ENCODE results near the gene TSR3. TPM values are rescaled to one million over a fixed set of nuclear protein-coding genes. Genes with fewer than 3 reads are reported as not detected.

TSR3 gene
- total and polyA plus RNA-seq, 2 experiments from 2014 or later = 119 to 173 TPM

DNA sequence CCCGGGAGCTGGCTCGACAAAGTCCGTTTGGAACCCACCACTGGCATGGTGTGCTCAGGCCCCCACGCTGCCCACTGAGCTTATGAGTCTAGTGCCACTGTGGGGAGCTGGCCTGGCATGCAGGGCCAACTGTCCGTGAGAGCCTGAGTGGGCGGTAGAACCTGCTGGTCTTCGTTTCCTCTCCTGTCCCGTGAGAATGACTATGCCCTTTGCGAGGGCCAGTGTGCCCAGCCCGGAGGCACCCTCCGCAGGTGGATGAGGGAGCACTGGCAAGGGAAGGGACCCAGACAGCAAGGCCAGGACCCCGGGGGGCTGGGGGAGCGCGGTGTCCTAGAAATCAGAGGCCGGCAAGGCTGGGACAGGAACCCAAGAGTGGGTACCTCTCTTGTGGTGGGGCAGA is 15.1 kb downstream of the TSR3 start:
- H3K27me3 ChIP-seq = peaks cover 73% of the 10 kb centered on the region
- H3K9me3 ChIP-seq (ENCODE audit: low read depth) = no peaks in the 10 kb centered on the region
- H3K4me1 ChIP-seq (ENCODE audit: low read depth) = no peaks in the 10 kb centered on the region
- no peaks in the 10 kb centered on the region for H3K36me3 ChIP-seq
- no peak overlapping the region for H3K27ac ChIP-seq
- TF ChIP-seq, protein P1, sequence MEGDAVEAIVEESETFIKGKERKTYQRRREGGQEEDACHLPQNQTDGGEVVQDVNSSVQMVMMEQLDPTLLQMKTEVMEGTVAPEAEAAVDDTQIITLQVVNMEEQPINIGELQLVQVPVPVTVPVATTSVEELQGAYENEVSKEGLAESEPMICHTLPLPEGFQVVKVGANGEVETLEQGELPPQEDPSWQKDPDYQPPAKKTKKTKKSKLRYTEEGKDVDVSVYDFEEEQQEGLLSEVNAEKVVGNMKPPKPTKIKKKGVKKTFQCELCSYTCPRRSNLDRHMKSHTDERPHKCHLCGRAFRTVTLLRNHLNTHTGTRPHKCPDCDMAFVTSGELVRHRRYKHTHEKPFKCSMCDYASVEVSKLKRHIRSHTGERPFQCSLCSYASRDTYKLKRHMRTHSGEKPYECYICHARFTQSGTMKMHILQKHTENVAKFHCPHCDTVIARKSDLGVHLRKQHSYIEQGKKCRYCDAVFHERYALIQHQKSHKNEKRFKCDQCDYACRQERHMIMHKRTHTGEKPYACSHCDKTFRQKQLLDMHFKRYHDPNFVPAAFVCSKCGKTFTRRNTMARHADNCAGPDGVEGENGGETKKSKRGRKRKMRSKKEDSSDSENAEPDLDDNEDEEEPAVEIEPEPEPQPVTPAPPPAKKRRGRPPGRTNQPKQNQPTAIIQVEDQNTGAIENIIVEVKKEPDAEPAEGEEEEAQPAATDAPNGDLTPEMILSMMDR (IDR thresholded peaks at IDR 0.05; ENCODE audit: low read depth, low read length) = no peak
- H3K4me3 ChIP-seq = no peak overlapping the region
- no peak for DNase-seq (ENCODE audit: low read depth in 1 of 2, low spot score in 1 of 2)

DNA sequence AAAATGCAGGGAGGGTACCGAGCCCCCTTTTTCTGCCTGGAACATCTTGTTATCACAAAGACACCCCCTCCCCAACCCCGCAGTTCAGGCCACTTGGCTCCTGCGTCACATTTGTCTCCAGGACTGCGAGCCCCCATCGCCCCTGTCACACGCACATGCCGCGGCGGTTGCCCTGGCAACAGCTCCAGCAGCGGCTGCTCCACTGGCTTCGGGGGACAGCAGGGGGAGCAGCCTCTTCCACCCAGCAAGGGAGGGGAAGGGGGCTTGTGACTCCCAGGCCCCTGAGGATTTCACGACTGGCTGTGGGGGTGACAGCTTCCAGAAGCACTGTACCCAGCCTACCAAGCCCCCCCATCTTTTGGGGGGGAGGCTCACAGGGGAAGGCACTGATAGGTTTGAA is 15.7 kb downstream of the TSR3 start:
- Histone ChIP-seq H3K36me3 (no peaks in the 10 kb centered on the region), H3K27ac (no peak overlapping the region), H3K27me3 (peaks cover 79% of the 10 kb centered on the region), H3K4me3 (no peak overlapping the region), H3K4me1 (ENCODE audit: low read depth) (no peaks in the 10 kb centered on the region), H3K9me3 (ENCODE audit: low read depth) (no peaks in the 10 kb centered on the region)
- TF ChIP-seq, protein P1 (IDR thresholded peaks at IDR 0.05; ENCODE audit: low read depth, low read length) = no peak
- DNase-seq (ENCODE audit: low read depth in 1 of 2, low spot score in 1 of 2) = no peak

DNA sequence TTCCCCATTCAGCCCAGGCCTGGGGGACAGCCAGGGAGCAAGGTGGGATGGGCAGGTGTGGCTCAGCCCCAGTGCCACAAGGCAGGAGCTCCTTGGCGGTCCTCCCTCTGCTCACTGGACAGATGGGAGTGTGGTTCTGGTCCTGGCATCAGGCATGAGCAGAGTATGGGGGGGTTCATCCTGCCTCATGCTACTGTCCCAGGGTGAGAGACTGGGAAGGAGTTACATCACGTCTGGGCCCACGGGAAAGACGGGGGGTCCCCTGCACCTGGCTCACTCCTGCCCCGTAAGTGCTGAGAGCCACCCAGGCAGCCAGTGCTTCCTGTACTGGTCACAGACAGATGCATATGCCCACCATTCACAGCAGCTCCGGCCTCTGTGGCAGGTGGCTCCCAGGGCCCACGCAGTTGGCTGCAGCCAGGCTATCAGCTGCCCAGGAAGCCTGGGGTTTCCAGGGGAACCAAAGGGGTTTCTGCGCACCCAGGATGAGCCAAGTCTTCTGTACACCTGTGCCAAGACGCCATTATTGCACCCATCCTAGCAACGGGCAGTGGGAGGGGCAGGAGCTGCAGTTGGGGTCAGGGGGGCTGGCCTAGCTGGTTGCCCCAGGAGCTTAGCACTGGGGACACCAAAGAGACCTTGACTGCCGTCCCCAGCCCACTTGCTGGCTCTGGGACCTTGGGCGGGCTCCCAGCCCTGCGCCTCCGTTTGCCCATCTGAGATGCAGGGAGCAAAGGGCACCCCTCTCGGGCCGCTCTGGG is 16.3 kb downstream of the TSR3 start:
- DNase-seq (ENCODE audit: low read depth in 1 of 2, low spot score in 1 of 2) = no peak
- TF ChIP-seq, protein P1 (IDR thresholded peaks at IDR 0.05; ENCODE audit: low read depth, low read length) = no peak
- Histone ChIP-seq H3K36me3 (no peaks in the 10 kb centered on the region), H3K27ac (no peak overlapping the region), H3K27me3 (peaks cover 85% of the 10 kb centered on the region), H3K4me3 (no peak overlapping the region), H3K9me3 (ENCODE audit: low read depth) (no peaks in the 10 kb centered on the region), H3K4me1 (ENCODE audit: low read depth) (no peaks in the 10 kb centered on the region)

DNA sequence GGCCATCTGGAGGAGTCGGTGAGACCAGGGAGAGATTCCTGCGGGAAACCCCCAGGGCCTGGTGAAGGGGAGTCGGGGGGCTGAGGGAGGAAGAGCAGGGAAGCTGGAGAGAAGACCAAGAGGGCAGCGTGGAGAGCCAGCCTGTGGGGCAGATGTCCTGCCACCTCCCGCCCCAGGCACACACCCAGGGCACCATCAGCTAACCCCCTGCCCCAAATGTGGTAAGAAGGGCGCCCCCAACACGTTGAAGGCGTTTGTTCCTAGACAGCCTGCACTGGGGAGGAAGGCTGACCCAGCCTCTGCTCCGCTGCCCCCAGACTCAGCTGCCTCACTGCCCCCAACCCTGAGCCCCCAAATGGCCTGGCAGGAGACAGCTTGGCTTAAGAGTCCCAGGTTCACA is 16.9 kb downstream of the TSR3 start:
- Histone ChIP-seq H3K27me3 (peaks cover 86% of the 10 kb centered on the region), H3K27ac (no peak overlapping the region), H3K9me3 (ENCODE audit: low read depth) (no peaks in the 10 kb centered on the region), H3K36me3 (no peaks in the 10 kb centered on the region), H3K4me1 (ENCODE audit: low read depth) (no peaks in the 10 kb centered on the region), H3K4me3 (no peak overlapping the region)
- DNase-seq (ENCODE audit: low read depth in 1 of 2, low spot score in 1 of 2) = no peak
- TF ChIP-seq, protein P1 (IDR thresholded peaks at IDR 0.05; ENCODE audit: low read depth, low read length) = no peak

DNA sequence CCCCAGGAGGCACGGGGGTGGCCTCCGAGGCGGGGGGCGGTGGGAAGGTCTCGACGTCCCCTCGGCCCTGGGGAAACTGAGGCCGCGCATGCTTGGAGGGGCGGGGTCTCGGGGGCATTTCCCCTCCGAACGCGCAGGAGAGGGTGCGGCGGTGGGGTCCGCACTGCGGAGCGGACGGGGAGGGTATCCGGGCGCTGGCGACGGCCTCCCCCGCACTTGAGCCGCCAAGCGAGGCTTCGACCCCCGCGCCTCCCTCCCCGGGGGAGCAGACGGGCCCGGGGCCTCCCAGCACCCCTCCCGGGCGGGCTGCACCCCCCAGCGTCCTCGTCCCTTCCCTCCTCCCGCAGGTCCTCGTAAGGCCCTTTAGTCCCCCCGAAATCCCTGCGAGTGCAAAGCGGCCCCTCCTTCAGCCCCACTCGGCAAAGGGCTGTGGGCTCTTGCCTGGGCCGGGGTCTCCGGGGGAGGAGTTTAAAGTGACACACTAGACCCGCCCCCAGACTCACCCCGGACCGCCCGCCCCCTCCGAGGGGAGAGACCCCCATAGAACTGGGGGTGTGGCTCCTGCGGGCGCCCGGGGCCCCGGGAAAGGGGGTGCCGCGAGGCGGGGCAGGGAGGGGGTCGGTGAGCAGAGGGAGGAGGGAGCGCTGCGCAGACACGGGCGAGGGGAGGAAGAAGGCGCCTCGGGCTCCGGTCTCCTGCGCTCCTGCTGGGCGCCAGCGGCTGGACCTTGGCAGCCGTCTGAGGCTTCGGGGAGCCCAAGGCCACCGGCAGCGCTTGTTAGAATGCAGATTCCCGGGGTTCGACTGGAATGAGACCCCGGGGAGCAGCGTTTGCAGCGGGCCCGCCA is 17.6 kb downstream of the TSR3 start:
- DNase-seq (ENCODE audit: low read depth in 1 of 2, low spot score in 1 of 2) = no peak
- H3K27me3 ChIP-seq = peaks cover 83% of the 10 kb centered on the region
- no peaks in the 10 kb centered on the region for H3K36me3 ChIP-seq
- H3K9me3 ChIP-seq (ENCODE audit: low read depth) = no peaks in the 10 kb centered on the region
- peak overlapping the region; percentile 16 for H3K4me3 ChIP-seq
- no peaks in the 10 kb centered on the region for H3K4me1 ChIP-seq (ENCODE audit: low read depth)
- TF ChIP-seq, protein P1 (IDR thresholded peaks at IDR 0.05; ENCODE audit: low read depth, low read length) = no peak
- no peak overlapping the region for H3K27ac ChIP-seq
